ENCODE data around the gene NSD1. TPM values are rescaled to one million over a fixed set of nuclear protein-coding genes. Genes with fewer than 3 reads are reported as not detected.

Gene NSD1
- total and polyA plus RNA-seq, 2 experiments from 2014 or later = 26.6 to 28.8 TPM

- Histone ChIP-seq H3K36me3 (replicated peaks; ENCODE audit: insufficient read depth, low read depth) (no peaks in the 10 kb centered on the region), H4K20me1 (ENCODE audit: insufficient read depth, poor library complexity, severe bottlenecking) (no peaks in the 10 kb centered on the region), H3K27ac (no peak overlapping the region), H2AFZ (no peak overlapping the region), H3K79me2 (no peaks in the 10 kb centered on the region), H3K9me3 (ENCODE audit: low read depth) (no peaks in the 10 kb centered on the region), H3K4me3 (no peak overlapping the region), H3K4me2 (no peak overlapping the region), H3K27me3 (no peaks in the 10 kb centered on the region), H3K4me1 (ENCODE audit: insufficient read depth) (peaks cover 11% of the 10 kb centered on the region), H3K9me2 (replicated peaks; ENCODE audit: insufficient read depth) (no peaks in the 10 kb centered on the region)
- TF ChIP-seq CTCF (IDR thresholded peaks at IDR 0.05; ENCODE audit: poor library complexity) (no peak), EZH2phosphoT487 (IDR thresholded peaks at IDR 0.05; ENCODE audit: low read depth, severe bottlenecking, unreplicated experiment) (no peak), EZH2 (IDR thresholded peaks at IDR 0.05; ENCODE audit: borderline replicate concordance) (no peak)
- no peak for DNase-seq (ENCODE audit: low spot score)
- 74% methylated on average over 12 of the region's 13 CpGs for WGBS (ENCODE audit: low lambda C conversion rate, missing lambda C conversion rate)
Observed at GRCh38 chr5:177099422-177100093, 34.0 kb upstream of the NSD1 start.

GRCh38 chr5:177100714-177101121, 32.9 kb upstream of the NSD1 start:
- no peaks in the 10 kb centered on the region for H4K20me1 ChIP-seq (ENCODE audit: insufficient read depth, poor library complexity, severe bottlenecking)
- TF ChIP-seq EZH2phosphoT487 (IDR thresholded peaks at IDR 0.05; ENCODE audit: low read depth, severe bottlenecking, unreplicated experiment) (no peak), EZH2 (IDR thresholded peaks at IDR 0.05; ENCODE audit: borderline replicate concordance) (no peak), CTCF (IDR thresholded peaks at IDR 0.05; ENCODE audit: poor library complexity) (no peak)
- no peaks in the 10 kb centered on the region for H3K36me3 ChIP-seq (replicated peaks; ENCODE audit: insufficient read depth, low read depth)
- peaks cover 7% of the 10 kb centered on the region for H3K4me1 ChIP-seq (ENCODE audit: insufficient read depth)
- H3K9me3 ChIP-seq (ENCODE audit: low read depth) = no peaks in the 10 kb centered on the region
- no peak for DNase-seq (ENCODE audit: low spot score)
- no peaks in the 10 kb centered on the region for H3K79me2 ChIP-seq
- H3K9me2 ChIP-seq (replicated peaks; ENCODE audit: insufficient read depth) = no peaks in the 10 kb centered on the region
- H3K4me2 ChIP-seq = no peak overlapping the region
- H3K4me3 ChIP-seq = no peak overlapping the region
- 80% methylated on average over 1 of the region's 6 CpGs for WGBS (ENCODE audit: low lambda C conversion rate, missing lambda C conversion rate)
- H2AFZ ChIP-seq = no peak overlapping the region
- H3K27ac ChIP-seq = no peak overlapping the region
- no peaks in the 10 kb centered on the region for H3K27me3 ChIP-seq

DNA sequence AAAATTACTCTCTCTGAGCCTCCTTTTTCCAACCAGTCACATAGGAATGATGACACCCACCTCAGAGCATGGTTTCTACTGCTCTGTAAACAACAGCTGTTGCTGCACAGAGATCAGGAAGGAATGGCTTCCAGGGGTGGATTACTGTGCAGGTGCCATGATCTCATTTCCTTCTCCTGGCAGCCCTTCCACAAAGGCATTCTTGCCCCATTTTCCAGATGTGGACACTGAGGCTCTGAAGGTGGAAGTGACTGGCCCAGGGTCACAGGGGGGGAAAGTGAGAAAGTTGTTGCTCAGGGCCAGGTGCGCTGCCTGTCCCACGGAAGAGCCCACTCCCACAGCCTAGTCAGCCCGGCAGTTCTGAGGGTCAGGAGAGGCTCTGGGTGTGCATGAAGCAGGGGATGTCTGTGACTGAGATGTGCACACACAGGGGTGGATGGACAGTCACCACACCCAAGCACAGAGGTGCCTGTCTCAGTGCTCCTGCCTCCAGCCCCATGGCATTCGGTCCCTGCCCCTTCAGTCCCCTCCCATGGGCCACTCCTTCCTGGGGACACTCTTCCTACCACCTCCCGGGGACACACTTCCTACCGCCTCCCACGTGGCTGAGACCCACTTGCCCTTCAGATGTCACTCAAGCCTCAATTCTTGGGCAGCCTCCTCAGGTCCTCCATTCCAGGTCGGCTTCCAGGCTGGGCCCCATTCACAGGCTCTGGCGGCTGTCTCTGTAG, 29.9 kb upstream of the NSD1 start:
- no peak overlapping the region for H3K4me2 ChIP-seq
- H3K27ac ChIP-seq = no peak overlapping the region
- no peak overlapping the region for H2AFZ ChIP-seq
- no peak for DNase-seq (ENCODE audit: low spot score)
- no peak overlapping the region for H3K4me3 ChIP-seq
- TF ChIP-seq EZH2phosphoT487 (IDR thresholded peaks at IDR 0.05; ENCODE audit: low read depth, severe bottlenecking, unreplicated experiment) = no peak
- no peak for TF ChIP-seq CTCF (IDR thresholded peaks at IDR 0.05; ENCODE audit: poor library complexity)
- TF ChIP-seq EZH2 (IDR thresholded peaks at IDR 0.05; ENCODE audit: borderline replicate concordance) = no peak
- WGBS (ENCODE audit: low lambda C conversion rate, missing lambda C conversion rate) = 87% methylated on average over 9 of the region's 9 CpGs
- peaks cover under 1% of the 10 kb centered on the region for H3K4me1 ChIP-seq (ENCODE audit: insufficient read depth)
- no peaks in the 10 kb centered on the region for H3K36me3 ChIP-seq (replicated peaks; ENCODE audit: insufficient read depth, low read depth)
- H3K9me3 ChIP-seq (ENCODE audit: low read depth) = no peaks in the 10 kb centered on the region
- no peaks in the 10 kb centered on the region for H3K27me3 ChIP-seq
- H4K20me1 ChIP-seq (ENCODE audit: insufficient read depth, poor library complexity, severe bottlenecking) = no peaks in the 10 kb centered on the region
- no peaks in the 10 kb centered on the region for H3K79me2 ChIP-seq
- H3K9me2 ChIP-seq (replicated peaks; ENCODE audit: insufficient read depth) = no peaks in the 10 kb centered on the region
